HG03457 (cell line): ENCODE results near the gene SPPL2B.

Experiments
- ATAC-seq: cut with Tn5 transposase; IDR thresholded peaks from one replicate; pipeline ENCODE4 v1.9.1; 2021; ENCODE audit warnings: moderate number of reproducible peaks; ENCODE audit not compliant: unreplicated experiment

SPPL2B gene

GRCh38 chr19:2321565-2322283, 6.8 kb upstream of the SPPL2B start:
- ATAC-seq = no peak

DNA sequence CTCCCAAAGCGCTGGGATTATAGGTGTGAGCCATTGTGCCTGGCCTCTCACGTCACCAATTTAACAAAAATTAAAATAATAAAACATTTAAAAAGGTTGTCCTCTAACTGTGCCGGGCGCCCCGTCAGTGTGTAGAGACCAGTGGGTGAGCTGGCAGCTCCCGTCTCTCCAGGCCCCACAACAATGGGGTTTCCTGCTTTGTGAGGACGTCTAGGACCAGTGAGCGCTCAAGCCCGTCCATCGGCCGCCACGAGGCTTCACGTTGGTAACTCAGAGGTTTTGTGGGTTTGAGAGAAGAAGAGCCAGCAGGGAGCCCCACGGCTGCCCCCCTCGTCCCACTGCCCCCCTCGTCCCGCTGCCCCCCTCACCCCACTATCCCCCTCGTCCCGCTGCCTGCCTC, 4.8 kb upstream of the SPPL2B start:
- no peak for ATAC-seq

DNA sequence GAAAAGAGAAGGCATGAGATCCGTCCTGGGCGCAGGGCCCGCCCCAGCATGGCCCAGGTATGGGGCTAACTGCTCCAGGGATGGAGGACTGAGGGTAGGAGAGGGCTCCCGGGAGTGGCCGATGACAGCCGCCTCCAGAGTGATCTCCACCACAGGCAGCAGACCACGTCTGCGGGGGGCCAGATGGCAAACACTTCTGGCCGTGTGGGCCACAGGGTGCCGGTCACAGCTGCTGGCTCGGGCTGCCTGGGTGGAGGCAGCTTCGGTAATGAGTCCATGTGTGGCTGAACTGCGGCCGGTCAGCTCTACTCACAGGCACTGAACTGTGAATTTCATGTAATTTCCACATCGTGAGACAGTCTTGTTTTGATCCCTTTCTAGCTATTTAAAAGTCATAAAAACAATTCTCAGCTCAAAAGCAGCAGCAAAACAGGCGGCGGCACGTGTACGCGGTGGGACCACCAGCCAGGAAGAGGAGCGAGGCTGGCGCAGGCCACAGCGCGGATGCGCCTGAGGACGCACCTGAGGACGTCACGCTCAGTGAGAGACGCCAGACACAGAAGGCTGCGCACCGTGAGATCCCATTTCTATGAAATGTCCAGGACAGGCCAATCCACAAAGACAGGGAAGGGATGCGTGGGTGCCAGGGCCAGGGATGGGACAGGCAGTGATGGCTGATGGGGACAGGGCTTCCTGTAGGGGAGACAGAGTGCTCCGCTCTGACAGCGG, 4.1 kb upstream of the SPPL2B start:
- no peak for ATAC-seq

- no peak for ATAC-seq
Measured at GRCh38 chr19:2325281-2326046, 3.0 kb upstream of the SPPL2B start.

DNA sequence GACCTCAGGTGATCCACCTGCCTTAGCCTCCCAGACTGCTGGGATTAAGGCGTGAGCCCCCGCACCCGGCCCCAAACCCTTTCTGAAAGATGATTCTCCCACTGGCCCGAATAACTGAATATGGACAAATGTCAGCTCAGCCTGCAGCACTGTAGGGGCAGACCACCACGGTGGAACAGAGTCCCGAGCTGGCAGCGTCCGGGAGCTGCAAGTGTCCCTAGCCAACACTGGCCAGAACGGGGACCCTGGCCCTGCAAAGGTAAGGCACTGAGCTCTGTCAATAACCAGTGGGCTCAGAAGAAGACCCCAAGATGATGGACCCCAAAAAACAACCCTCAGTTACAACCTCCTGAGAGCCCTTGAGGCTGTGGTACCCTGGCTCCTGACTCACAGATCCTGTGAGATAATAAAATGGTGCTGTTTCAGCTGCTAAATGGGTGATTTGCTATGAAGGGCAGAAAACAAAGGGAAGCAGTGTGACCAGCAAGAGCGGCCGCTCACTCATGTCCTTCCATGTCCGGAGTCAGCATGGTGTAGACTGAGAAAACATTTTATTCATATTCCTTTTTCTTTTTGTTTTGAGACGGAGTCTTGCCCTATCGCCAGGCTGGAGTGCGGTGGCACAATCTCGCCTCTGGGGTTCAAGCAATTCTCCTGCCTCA, 1.7 kb upstream of the SPPL2B start:
- no peak for ATAC-seq

GRCh38 chr19:2327773-2328400, 597 bp upstream of the SPPL2B start:
- ATAC-seq = no peak

GRCh38 chr19:2329149-2329478, 630 bp downstream of the SPPL2B start:
- ATAC-seq = no peak

DNA sequence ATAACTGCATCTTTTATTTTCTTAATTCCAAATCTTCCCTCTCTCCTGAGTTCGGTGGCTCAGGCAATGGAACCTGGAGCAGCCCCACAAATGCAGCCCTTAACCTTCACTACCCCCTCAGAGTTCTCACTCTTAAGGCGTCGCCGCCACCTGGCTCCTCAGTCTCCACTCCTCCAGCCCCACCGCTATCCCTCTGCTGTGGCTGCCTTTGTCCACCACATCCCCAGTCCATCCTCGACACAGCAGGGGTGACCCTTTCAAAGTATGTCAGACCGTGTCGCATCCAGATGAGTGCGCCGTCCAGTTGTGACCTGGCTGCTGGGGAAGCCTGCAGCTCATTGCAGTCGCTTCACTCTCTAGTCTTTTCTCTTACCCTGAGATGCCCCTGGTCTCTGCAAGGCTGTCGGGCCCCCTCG, 1.0 kb downstream of the SPPL2B start:
- no peak for ATAC-seq

GRCh38 chr19:2330255-2330631, 1.8 kb downstream of the SPPL2B start:
- ATAC-seq = no peak

DNA sequence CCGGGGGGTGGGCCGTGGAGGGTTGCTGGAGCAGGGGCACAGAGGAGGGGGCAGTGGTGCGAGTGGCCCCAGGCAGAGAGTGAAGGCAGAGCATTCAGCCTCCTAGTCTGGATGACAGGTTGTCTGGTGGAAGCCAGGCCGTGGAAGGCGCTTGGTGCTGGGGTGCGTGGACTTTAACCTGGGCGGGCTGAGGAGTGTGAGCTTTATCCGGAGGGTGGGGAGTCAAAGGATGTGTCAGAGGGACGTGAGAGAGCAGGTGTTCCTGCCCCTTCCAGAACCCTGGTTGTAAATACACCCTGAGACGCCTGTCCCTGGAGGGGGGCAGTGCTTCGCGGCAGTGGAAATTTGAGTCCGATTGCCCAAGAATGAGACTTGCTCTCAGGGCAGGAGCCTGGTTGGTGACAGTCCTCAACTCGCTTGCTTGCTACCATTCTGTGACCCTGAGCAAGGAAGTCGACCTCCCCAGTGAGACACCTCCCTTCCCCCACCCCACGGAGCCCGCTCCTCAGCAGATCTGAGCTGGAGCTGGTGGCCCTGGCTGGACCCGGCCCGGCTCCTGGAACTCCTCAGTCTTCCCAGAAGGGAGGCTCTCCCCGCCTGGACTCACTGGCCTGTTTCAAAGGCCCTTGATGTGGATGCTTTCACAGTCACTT, 2.3 kb downstream of the SPPL2B start:
- no peak for ATAC-seq

- ATAC-seq = no peak
Measured at GRCh38 chr19:2331601-2332246, 3.2 kb downstream of the SPPL2B start.

- ATAC-seq = no peak
Measured at GRCh38 chr19:2332341-2333026, 4.0 kb downstream of the SPPL2B start.

DNA sequence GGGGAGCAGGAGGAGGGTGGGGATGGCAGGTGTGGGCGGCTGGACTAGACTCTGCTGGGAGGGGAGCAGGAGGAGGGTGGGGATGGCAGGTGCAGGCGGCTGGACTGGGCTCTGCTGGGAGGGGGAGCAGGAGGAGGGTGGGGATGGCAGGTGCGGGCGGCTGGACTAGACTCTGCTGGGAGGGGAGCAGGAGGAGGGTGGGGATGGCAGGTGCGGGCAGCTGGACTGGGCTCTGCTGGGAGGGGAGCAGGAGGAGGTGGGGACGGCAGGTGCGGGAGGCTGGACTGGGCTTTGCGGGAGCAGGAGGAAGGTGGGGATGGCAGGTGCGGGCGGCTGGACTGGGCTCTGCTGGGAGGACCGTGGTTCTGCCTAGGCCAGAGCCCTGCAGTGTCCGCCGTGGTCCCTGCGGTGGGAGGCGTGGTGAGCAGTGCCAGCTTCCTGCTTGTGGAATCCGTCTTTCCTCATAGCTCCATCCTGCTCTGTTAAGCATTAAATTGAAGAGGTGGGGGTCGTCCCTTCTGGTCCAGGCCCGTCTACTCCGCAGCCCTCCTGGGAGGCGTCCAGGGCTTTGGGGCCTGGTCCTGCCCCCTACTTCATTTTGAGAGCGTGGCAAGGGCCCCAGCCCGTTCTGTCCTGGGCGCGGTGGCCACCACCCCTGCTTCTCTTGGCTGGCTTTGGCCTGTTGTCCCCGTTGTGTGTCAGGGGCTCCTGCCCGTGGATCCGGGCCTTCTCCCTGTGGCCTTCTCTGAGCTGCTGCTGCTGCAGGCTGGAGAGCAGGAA, 4.7 kb downstream of the SPPL2B start:
- no peak for ATAC-seq

GRCh38 chr19:2333807-2334211, 5.3 kb downstream of the SPPL2B start:
- ATAC-seq = no peak

DNA sequence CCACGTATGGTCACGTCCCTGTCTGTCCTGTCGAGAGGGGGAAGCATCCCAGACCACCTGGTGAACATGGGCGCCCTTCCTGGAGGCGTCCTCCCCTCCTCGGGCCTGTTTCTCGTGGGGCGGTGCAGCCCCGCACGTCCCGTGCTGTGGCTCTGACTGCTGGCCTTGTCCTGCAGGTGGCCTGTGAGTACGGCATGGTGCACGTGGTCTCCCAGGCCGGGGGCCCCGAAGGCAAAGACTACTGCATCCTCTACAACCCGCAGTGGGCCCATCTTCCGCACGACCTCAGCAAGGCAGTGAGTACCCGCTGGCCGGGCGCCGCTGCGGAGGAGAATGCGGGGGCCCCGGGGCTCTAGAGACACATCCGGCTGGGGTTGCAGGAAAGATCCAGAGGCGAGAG, 5.9 kb downstream of the SPPL2B start:
- ATAC-seq = no peak

DNA sequence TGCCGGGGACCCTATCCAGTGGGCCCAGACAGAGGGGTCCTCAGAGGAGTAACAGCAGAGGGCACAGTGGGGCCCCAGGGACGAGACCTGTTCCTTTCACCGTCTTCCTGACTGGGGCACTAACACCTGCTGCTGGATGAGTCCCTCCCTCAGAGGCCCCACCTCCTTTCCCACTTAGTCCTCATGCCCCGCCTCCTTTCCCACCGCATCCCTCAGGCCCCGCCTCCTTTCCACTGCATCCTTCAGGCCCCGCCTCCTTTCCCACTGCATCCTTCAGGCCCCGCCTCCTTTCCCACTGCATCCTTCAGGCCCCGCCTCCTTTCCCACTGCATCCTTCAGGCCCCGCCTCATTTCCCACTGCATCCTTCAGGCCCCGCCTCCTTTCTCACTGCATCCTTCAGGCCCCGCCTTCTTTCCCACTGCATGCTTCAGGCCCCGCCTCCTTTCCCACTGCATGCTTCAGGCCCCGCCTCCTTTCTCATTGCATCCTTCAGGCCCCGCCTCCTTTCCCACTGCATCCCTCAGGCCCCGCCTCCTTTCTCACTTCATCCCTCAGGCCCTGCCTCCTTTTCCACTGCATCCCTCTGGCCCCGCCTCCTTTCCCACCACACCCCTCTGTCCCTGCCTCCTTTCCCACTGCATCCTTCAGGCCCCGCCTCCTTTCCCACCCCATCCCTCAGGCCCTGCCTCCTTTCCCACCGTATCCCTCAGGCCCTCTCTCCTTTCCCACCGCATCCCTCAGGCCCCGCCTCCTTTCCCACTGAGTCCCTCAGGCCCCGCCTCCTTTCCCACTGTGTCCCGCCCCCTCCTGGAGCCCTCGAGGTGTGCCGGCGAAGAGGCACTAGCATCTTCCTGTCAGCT, 6.7 kb downstream of the SPPL2B start:
- no peak for ATAC-seq

GRCh38 chr19:2335848-2336247, 7.4 kb downstream of the SPPL2B start:
- no peak for ATAC-seq
